HepG2 (cell line): Measurements from ENCODE around the gene HOXD8. TPM values are rescaled to one million over a fixed set of nuclear protein-coding genes. Genes with fewer than 3 reads are reported as not detected.

Experiments
- ATAC-seq: fragments of 200-7000 bp; cut with Tn5 transposase; 3 replicates; pipeline ENCODE4 v1.9.1; 2020; ENCODE audit warnings: mild to moderate bottlenecking, moderate library complexity
- BruUV-seq: library from RNA; stranded (reverse); fragments of 400-500 nt; replicated peaks from 2 replicates; lab custom pipeline; 2021; lab: Mats Ljungman, UMichigan
- CTCF ChIA-PET: fragments of 300-600 bp; formaldehyde crosslinking; extraction: SDS; loops from one replicate; lab custom pipeline; 2021; ENCODE audit warnings: low total read pairs, inconsistent platforms, low intra/inter-chr PET ratio; lab: Yijun Ruan, JAX
- POLR2A ChIA-PET: fragments of 350-600 bp; sonication (Branson Sonifier 250); formaldehyde crosslinking; loops from one replicate; lab custom pipeline; 2020; ENCODE audit warnings: antibody characterized with exemption, inconsistent platforms; lab: Yijun Ruan, JAX
- DNase-seq: peaks from one replicate; pipeline ENCODE4 v3.0.0-alpha.2; 2015; ENCODE audit warnings: low spot score
- FAIRE-seq: peaks from 3 replicates; lab custom pipeline; 2011; peaks lifted over from hg19 to GRCh38; lab: Jason Lieb, UNC
- H2AFZ ChIP-seq: one replicate; pipeline ENCODE4 v1.6.1; 2011; ENCODE audit warnings: low read length, inconsistent platforms
- H3K27ac ChIP-seq: fragments of 300-600 bp; 3 replicates; pipeline ENCODE4 v1.8.0; 2011; ENCODE audit warnings: mixed run types, mild to moderate bottlenecking, mixed read lengths, low read length, inconsistent platforms; ENCODE audit not compliant: insufficient read depth; ENCODE audit errors: extremely low read length
- H3K27me3 ChIP-seq, 2 experiments: fragments of 200-600 bp in 1 of 2; 2 replicates in 1 of 2; 3 replicates in 1 of 2; pipeline versions ENCODE4 v1.6.0 to v1.8.0; 2011; ENCODE audit warnings: low read length in 2 of 2, mild to moderate bottlenecking in 2 of 2, moderate library complexity in 2 of 2, inconsistent platforms in 1 of 2; ENCODE audit not compliant: insufficient read depth in 2 of 2, control insufficient read depth in 1 of 2
- H3K36me3 ChIP-seq, 2 experiments: fragments of 200-600 bp in 1 of 2; replicated peaks in 1 of 2; 2 replicates in 1 of 2; 3 replicates in 1 of 2; pipeline versions ENCODE4 v1.5.1 to v1.8.0; 2011; ENCODE audit warnings: low read length in 2 of 2, inconsistent platforms in 1 of 2; ENCODE audit not compliant: insufficient read depth in 2 of 2, control insufficient read depth in 1 of 2
- H3K4me1 ChIP-seq: 2 replicates; pipeline ENCODE4 v1.5.1; 2012; ENCODE audit warnings: low read length, inconsistent platforms; ENCODE audit not compliant: insufficient read depth
- H3K4me2 ChIP-seq: 2 replicates; pipeline ENCODE4 v1.6.0; 2011; ENCODE audit warnings: low read depth, low read length, inconsistent platforms
- H3K4me3 ChIP-seq, 3 experiments: fragments of 200-600 bp in 1 of 3; sonication (generic), shearing (Covaris generic) in 1 of 3; replicated peaks in 1 of 3; 2 replicates each; pipeline ENCODE4 v1.5.1; 2011 to 2016; ENCODE audit warnings: low read length in 3 of 3, inconsistent platforms in 2 of 3, low read depth in 2 of 3, mild to moderate bottlenecking in 2 of 3, control low read depth in 1 of 3, mixed read lengths in 1 of 3; ENCODE audit not compliant: insufficient read depth in 1 of 3
- H3K79me2 ChIP-seq: one replicate; pipeline ENCODE4 v1.6.1; 2011; ENCODE audit warnings: low read length, inconsistent platforms; ENCODE audit not compliant: insufficient read depth
- H3K9ac ChIP-seq: 2 replicates; pipeline ENCODE4 v1.6.0; 2011; ENCODE audit warnings: mild to moderate bottlenecking, low read depth, low read length, inconsistent platforms; ENCODE audit not compliant: insufficient read depth
- H3K9me3 ChIP-seq: 2 replicates; pipeline ENCODE4 v1.5.1; 2012; ENCODE audit warnings: mild to moderate bottlenecking, low read length
- H4K20me1 ChIP-seq: 2 replicates; pipeline ENCODE4 v1.6.0; 2011; ENCODE audit warnings: inconsistent platforms, mild to moderate bottlenecking, low read length, moderate library complexity; ENCODE audit not compliant: insufficient read depth
- ARID5B ChIP-seq: IDR thresholded peaks from 2 replicates; pipeline ENCODE4 v1.4.0; 2020; ENCODE audit warnings: mild to moderate bottlenecking, missing genetic modification reagents
- MIXL1 ChIP-seq: IDR thresholded peaks from 2 replicates; pipeline ENCODE4 v1.6.1; 2016
- NR1H2 ChIP-seq: sonication (generic); formaldehyde crosslinking; IDR thresholded peaks from 2 replicates; pipeline ENCODE4 v1.8.1; 2022; ENCODE audit warnings: low read depth, missing genetic modification reagents, borderline replicate concordance
- PPARG ChIP-seq: conservative IDR thresholded peaks from 2 replicates; pipeline ENCODE4 v1.6.1; 2016; ENCODE audit warnings: missing biosample characterization, missing genetic modification reagents
- RORA ChIP-seq: sonication (generic); formaldehyde crosslinking; IDR thresholded peaks from 2 replicates; pipeline ENCODE4 v1.5.0; 2020; ENCODE audit warnings: mild to moderate bottlenecking, missing genetic modification reagents, moderate library complexity
- SALL2 ChIP-seq: sonication (generic); formaldehyde crosslinking; IDR thresholded peaks from 2 replicates; pipeline ENCODE4 v1.8.1; 2023; ENCODE audit warnings: mild to moderate bottlenecking, missing genetic modification reagents, inconsistent platforms
- TARDBP ChIP-seq: sonication (generic); formaldehyde crosslinking; IDR thresholded peaks from 2 replicates; pipeline ENCODE4 v1.8.0; 2022; ENCODE audit warnings: mild to moderate bottlenecking, missing genetic modification reagents
- TMF1 ChIP-seq: sonication (generic); formaldehyde crosslinking; IDR thresholded peaks from 2 replicates; pipeline ENCODE4 v1.8.1; 2022; ENCODE audit warnings: low read depth, missing genetic modification reagents
- ZMYM4 ChIP-seq: sonication (generic); formaldehyde crosslinking; IDR thresholded peaks from 2 replicates; pipeline ENCODE4 v1.8.1; 2023; ENCODE audit warnings: mild to moderate bottlenecking, missing genetic modification reagents
- WGBS: methylation state at CpG from one replicate; pipeline ENCODE4 v1.1.6; 2017; ENCODE audit warnings: low lambda C conversion rate; 5-methylcytosine and 5-hydroxymethylcytosine counted together
- in situ Hi-C: cut with HindIII; loops from 2 replicates; pipeline ENCODE4 v1.10.0; 2017; ENCODE audit warnings: low pct_unique_long_range_greater_than_20kb; ENCODE audit not compliant: extremely low pct_ligation_motif_present
- intact Hi-C: fragments of 100-400 bp; cut with micrococcal nuclease; formaldehyde crosslinking; loops from one replicate; pipeline ENCODE4 v1.10.0; 2022; ENCODE audit not compliant: unreplicated experiment
- polyA plus RNA-seq, 8 experiments: library from polyadenylated mRNA; depleted of rRNA in 3 of 8; stranded (reverse) in 7 of 8; unstranded in 1 of 8; fragments of >200 nt; fragmentation: Illumina TruSeq in 4 of 8; extraction: Trizol in 4 of 8; gene quantifications; 2 replicates each; pipeline versions ENCODE4 v1.2.1 to v1.2.3, GENCODE V29; 2011 to 2016; ENCODE audit warnings: low read depth in 4 of 8, missing spikeins in 1 of 8, mixed read lengths in 1 of 8; ENCODE audit not compliant: insufficient read depth in 1 of 8
- total RNA-seq, 5 experiments: library from RNA; depleted of rRNA; stranded (reverse); fragments of >200 nt; fragmentation: Illumina TruSeq; extraction: Trizol; gene quantifications; 2 replicates each; pipeline ENCODE4 v1.2.3, GENCODE V29; 2016; ENCODE audit warnings: low read depth in 1 of 5

HOXD8 gene
- total and polyA plus RNA-seq, 2 of the 13 experiments (the other 11 are each of a cell fraction or from before 2014, with no cell fraction given) = not detected

- TF ChIP-seq ARID5B (CRISPR knock-in tag) = no peak
These were observed 39.6 kb upstream of the HOXD8 start (continued) for GRCh38 chr2:176089843-176090395.

DNA sequence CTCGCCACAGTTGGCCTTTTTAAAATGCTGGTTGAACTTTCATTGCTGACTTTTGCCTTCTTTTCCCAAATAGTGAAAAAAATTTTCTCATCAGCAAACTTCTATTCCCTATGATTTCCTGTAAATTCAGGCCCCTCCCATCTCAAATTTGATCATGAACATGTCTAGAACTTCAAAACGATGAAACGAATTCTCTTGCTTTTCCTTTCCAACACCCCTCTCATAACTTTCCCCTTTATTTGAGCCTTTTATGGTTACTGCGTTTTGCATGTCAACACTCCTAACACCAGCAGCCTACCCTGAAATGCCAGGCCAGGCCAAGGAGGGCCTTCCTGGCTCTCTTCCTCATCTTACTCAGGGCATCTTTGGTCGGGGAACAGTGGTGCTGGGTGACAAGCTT is 38.6 kb upstream of the HOXD8 start:
- no peaks in the 10 kb centered on the region for H4K20me1 ChIP-seq
- no peak overlapping the region for H3K27ac ChIP-seq
- POLR2A ChIA-PET = no interaction called here
- no peaks in the 10 kb centered on the region for H3K36me3 ChIP-seq
- DNase-seq = no peak
- in situ Hi-C loops = no loop called here
- WGBS = 7% methylated on average over 5 of the region's 5 CpGs
- CTCF ChIA-PET = no interaction called here
- peaks cover 18 to 94% of the 10 kb centered on the region in 2 experiments for H3K27me3 ChIP-seq
- H3K79me2 ChIP-seq = no peaks in the 10 kb centered on the region
- no peak overlapping the region for H3K4me2 ChIP-seq
- peaks cover 21% of the 10 kb centered on the region for H3K4me1 ChIP-seq
- no peak for FAIRE-seq
- H3K4me3 ChIP-seq = no peak overlapping the region
- TF ChIP-seq TARDBP (CRISPR knock-in tag) (no peak), TMF1 (CRISPR knock-in tag) (no peak), RORA (CRISPR knock-in tag) (no peak), ZMYM4 (CRISPR knock-in tag) (no peak), SALL2 (CRISPR knock-in tag) (no peak), MIXL1 (CRISPR knock-in tag) (no peak), NR1H2 (CRISPR knock-in tag) (no peak), PPARG (CRISPR knock-in tag) (no peak)
- BruUV-seq = no TSS peak
- no peaks in the 10 kb centered on the region for H3K9me3 ChIP-seq
- intact Hi-C loops = no loop called here
- H3K9ac ChIP-seq = no peak overlapping the region
- no peak overlapping the region for H2AFZ ChIP-seq
- no peak for ATAC-seq
